Duodenal mucosa (tissue), 2 donors: ENCODE measurements around the gene LPCAT1.
"Not testable (repeated sequence)": the region's sequence is repeated elsewhere in the genome, so short reads cannot be mapped to it uniquely, and the experiment has no call there.

Experiments
- H3K27ac ChIP-seq: one replicate; pipeline ENCODE4 v1.7.0; 2013; ENCODE audit warnings: low read depth, low read length
- H3K27me3 ChIP-seq, 2 donors: one replicate each; pipeline ENCODE4 v1.7.0; 2013; ENCODE audit warnings: low read length in 2 of 2, control low read depth in 1 of 2; ENCODE audit not compliant: insufficient read depth in 2 of 2, control insufficient read depth in 1 of 2
- H3K36me3 ChIP-seq, 2 donors: one replicate each; pipeline ENCODE4 v1.7.0; 2013; ENCODE audit warnings: low read length in 2 of 2, control low read depth in 1 of 2; ENCODE audit not compliant: insufficient read depth in 2 of 2, control insufficient read depth in 1 of 2
- H3K4me1 ChIP-seq, 2 donors: one replicate each; pipeline ENCODE4 v1.7.0; 2013; ENCODE audit warnings: low read length in 2 of 2, control low read depth in 1 of 2; ENCODE audit not compliant: insufficient read depth in 2 of 2, control insufficient read depth in 1 of 2
- H3K4me3 ChIP-seq, 2 donors: one replicate each; pipeline ENCODE4 v1.7.0; 2013; ENCODE audit warnings: low read length in 2 of 2, low read depth in 1 of 2
- H3K9ac ChIP-seq, 2 donors: one replicate each; pipeline ENCODE4 v1.7.0; 2013; ENCODE audit warnings: low read length in 2 of 2, low read depth in 1 of 2
- H3K9me3 ChIP-seq, 2 donors: one replicate each; pipeline ENCODE4 v1.7.0; 2013; ENCODE audit warnings: low read length in 2 of 2, control low read depth in 1 of 2; ENCODE audit not compliant: control insufficient read depth in 1 of 2

LPCAT1 gene, protein sequence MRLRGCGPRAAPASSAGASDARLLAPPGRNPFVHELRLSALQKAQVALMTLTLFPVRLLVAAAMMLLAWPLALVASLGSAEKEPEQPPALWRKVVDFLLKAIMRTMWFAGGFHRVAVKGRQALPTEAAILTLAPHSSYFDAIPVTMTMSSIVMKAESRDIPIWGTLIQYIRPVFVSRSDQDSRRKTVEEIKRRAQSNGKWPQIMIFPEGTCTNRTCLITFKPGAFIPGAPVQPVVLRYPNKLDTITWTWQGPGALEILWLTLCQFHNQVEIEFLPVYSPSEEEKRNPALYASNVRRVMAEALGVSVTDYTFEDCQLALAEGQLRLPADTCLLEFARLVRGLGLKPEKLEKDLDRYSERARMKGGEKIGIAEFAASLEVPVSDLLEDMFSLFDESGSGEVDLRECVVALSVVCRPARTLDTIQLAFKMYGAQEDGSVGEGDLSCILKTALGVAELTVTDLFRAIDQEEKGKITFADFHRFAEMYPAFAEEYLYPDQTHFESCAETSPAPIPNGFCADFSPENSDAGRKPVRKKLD

DNA sequence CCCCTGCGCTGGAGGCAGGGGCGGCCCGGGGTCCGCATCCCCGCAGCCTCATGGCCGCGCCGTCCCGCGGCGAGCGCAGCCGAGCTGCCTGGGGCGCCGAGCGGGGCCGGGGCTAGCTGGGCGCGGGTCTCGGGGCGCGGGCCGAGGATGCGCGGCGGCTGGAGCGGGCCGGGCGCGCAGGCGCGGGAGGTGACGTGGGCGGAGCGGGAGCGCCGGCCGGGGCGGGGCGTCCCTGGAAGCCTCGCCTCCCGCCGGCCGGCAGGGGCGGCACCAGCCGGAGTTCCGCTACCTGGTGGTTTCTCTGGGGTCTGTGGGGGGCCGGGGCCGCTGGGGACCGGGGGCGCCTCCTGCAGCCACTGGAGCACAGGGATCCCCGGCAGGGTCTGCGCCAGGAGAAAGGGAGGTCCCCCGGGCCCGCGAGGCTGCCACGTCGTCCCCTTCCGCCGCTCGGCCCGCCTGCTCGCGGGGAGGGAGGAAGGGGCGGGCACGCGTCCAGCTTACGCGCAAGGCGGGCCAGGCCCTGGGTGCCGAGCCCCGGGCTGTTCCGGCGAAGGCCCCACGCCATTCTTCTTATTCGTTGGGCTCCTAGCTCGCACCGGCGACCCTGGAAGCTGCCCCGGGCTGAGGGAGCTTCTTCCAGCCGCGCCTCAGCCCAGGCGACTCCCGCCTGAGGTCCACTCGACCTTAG, at the start of gene LPCAT1:
TSS of gene LPCAT1 (minus strand) at position 168 of the 688 bp plus-strand sequence. CDS start at position 52, 116 bp downstream.
- H3K27me3 ChIP-seq, result no peaks in the 10 kb centered on the region

DNA sequence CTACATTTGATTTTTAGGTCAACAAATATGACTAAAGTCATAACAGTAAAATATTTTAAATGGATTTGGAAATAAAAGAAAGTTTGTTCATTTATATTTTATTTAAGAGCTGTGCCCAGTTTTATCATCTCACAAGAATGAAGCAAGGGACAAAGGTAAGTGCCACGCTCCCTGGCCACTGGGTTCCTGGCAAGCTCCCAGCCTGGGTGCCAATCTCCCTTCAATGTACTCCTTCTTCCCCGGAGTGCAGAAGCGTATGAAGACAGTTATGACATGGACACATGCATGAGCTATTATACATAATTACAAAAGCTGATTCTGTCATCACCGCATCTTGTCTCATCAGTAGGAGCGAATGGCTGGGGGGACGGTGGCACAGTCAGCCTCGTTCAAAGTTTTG, 48.1 kb upstream of the LPCAT1 start:
- H3K9ac ChIP-seq, H3K36me3 ChIP-seq, H3K27ac ChIP-seq, H3K4me3 ChIP-seq, H3K9me3 ChIP-seq, H3K27me3 ChIP-seq: not testable (repeated sequence)
- peaks cover 15 to 23% of the 10 kb centered on the region in 2 donors for H3K4me1 ChIP-seq

More for the DNA sequence above, at the start of gene LPCAT1:
- Histone ChIP-seq H3K36me3 (peaks cover 0 to 12% of the 10 kb centered on the region in 2 donors), H3K9ac (peak within 1 kb of the TSS; percentile 74 to 78), H3K4me3 (peak within 1 kb of the TSS; percentile 65 to 73), H3K4me1 (peaks cover 18% of the 10 kb centered on the region in 2 donors), H3K9me3 (no peaks in the 10 kb centered on the region), H3K27ac (peak within 1 kb of the TSS; percentile 83)

DNA sequence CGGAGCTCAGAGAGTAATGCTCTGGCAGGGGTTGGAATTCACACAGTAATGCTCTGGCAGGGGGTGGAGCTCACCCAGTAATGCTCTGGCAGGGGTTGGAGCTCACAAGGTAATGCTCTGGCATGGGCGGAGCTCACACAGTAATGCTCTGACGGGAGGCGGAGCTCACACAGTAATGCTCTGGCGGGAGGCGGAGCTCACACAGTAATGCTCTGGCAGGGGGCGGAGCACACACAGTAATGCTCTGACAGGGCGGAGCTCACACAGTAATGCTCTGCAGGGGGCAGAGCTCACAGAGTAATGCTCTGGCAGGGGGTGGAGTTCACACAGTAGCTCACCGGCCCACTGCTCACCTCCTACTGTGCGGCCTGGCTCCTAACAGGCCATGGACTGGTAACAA, 47.2 kb upstream of the LPCAT1 start:
- Histone ChIP-seq H3K27me3 (no peaks in the 10 kb centered on the region), H3K4me1 (peaks cover 15 to 23% of the 10 kb centered on the region in 2 donors), H3K36me3 (no peaks in the 10 kb centered on the region), H3K4me3 (no peak overlapping the region), H3K9me3 (no peaks in the 10 kb centered on the region), H3K9ac (no peak overlapping the region), H3K27ac (peak overlapping the region; percentile 25)

DNA sequence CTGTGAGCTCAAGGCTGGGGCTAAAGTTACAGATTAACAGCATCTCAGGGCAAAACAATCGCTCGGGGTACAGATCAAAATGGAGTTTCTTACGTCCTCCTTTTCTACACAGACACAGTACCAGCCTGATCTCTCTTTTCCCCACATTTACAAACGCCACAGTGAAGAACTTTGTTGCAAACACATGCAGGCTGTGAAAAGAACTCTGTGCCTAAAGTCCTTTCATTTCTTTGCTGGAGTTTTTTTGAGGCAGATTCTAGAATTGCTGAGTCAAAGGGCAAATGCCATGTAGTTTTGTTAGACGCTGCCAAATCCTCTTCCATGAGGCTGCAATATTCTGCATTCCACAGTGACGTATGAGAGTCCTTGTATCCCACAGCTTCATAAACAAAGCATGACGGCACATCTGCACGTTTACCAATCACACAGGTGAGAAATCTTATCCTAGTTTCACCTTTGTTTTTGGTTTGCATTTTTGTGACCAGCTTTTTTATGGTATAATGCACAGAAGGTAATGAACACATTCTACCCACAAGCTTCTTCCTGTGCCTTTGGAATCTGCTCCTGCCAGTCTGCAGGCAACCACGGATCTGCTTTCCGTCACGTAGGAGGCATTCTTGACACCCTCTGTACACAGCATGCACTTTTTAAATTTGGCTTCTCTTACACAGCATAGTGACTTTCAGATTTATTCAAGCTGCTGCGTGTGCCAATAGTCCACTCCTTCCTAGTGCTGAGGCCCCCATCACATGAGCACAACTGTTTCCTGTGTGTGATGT, 44.6 kb upstream of the LPCAT1 start:
- no peak overlapping the region for H3K9ac ChIP-seq
- no peaks in the 10 kb centered on the region for H3K36me3 ChIP-seq
- H3K27ac ChIP-seq, result peak overlapping the region; percentile 51
- H3K4me3 ChIP-seq, result no peak overlapping the region
- no peaks in the 10 kb centered on the region for H3K27me3 ChIP-seq
- H3K4me1 ChIP-seq, result peaks cover 11 to 19% of the 10 kb centered on the region in 2 donors
- H3K9me3 ChIP-seq, result no peaks in the 10 kb centered on the region

DNA sequence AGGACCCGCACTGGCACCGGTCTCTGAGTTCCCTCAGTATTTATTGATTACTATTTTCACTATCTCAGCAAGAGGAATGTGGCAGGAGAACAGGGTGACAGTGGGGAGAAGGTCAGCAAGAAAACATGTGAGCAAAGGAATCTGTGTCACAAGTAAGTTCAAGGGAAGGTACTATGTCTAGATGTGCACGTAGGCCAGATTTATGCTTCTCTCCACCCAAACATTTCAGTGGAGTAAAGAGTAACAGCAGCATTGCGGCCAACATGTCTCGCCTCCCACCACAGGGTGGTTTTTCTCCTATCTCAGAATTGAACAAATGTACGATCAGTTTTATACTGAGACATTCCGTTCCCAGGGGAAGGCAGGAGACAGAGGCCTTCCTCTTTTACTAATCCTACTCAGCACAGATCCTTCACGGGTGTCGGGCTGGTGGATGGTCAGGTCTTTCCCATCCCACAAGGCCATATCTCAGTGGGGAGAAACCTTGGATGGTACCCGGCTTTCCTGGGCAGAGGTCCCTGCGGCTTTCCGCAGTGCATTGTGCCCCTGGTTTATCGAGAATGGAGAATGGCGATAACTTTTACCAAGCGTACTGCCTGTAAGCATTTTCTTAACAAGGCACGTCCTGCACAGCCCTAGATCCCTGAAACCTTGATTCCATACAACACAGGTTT, 43.9 kb upstream of the LPCAT1 start:
- not testable (repeated sequence) for H3K36me3 ChIP-seq, H3K9ac ChIP-seq, H3K4me3 ChIP-seq, H3K9me3 ChIP-seq, H3K27me3 ChIP-seq
- Histone ChIP-seq H3K27ac (peak overlapping the region; percentile 51), H3K4me1 (peaks cover 11 to 16% of the 10 kb centered on the region in 2 donors)

DNA sequence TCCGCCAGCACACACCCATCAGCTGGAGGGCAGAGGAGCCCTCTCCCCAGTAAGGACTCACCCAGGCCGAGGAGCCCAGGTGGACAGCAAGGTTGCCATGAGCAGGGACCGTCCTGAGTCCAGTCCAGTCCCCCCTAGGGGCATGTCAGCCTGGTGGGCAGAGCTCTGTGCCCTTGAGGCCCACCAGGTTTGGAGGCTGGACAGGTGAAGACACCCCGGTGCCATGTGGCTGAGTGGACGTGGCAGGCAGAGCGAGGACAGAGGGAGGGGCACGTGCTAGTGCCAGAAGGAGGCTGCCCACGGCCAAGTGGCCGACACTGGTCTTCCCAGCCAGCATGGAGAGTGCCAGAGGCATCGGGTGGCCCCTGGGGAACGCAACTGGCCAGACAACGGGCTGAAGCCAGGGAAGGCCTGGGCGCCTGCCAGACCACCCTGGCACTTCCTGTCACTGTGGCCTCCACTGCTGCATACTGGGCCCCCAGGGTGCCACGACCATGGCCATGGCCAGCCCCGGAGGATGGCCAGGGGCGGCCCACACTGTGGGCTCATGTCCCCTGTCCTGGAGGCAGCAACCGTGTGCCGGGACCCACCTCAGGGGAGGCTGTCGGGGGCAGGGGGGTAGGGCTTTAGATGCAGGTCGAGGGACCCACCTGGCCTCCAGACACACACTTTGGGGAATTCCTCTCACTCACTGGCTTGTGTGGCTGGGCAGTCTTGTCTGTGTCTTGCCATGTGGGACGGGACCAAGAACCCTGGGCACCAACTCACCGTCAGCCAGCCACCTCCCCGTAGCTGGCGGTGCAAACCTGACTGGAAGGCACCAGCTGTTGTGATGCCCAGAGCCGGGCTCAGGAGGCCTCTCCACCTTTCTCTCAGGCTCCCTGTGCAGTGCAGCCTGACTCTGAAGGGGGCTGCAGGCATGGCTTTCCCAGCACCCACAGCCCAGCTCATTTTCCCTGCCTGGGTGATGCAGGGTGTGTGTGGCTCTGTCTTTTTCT, 42.3 kb upstream of the LPCAT1 start:
- H3K27ac ChIP-seq, result no peak overlapping the region

DNA sequence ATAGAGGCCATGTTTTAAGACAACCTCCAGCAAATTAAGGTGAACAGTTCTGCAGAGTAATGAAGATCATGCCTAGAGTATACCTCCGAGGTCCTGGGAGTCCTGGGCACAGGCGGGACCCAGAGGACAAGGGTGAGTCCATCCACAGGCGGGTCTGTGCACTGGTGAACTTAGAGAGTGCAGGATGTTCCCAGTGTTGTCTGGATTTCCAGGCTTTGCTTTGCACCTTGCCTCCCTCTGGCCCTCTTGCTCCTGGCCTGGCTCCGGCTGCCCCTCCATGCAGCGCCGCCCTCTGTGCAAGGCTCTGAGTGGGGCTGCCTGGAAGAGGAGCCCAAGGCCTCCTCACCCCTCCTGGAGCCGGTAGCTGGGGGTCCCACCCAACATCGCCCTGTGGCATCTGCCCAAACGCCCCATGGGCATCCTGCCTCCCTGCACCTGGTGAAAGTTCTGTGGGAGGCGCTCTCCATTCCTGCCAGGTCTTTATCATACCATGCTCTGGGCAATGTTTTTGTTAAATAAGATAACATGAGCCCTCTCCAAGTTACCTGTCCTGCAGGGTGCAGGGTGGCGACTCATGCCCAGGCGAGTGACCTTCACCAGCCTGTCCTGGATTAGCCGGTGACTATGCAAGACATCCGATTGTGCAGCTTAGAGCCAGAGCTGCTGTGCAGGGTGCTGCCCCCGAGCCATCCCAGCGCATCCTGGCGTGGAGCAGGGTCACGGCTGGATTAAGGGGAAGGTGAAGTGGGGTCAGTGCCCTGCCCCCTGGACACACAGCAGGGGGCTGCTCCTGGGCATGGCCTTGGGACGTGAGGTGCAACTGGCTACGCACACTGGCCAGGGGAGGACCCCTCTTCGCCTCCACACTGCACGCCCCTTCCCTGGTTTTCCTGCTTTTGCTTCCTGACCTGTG, 41.3 kb upstream of the LPCAT1 start:
- no peak overlapping the region for H3K9ac ChIP-seq
- peaks cover 8 to 11% of the 10 kb centered on the region in 2 donors for H3K4me1 ChIP-seq
- peaks cover 0 to 6% of the 10 kb centered on the region in 2 donors for H3K27me3 ChIP-seq
- no peaks in the 10 kb centered on the region for H3K9me3 ChIP-seq
- H3K36me3 ChIP-seq, result no peaks in the 10 kb centered on the region
- no peak overlapping the region for H3K27ac ChIP-seq
- H3K4me3 ChIP-seq, result no peak overlapping the region

More for the DNA sequence above, 42.3 kb upstream of the LPCAT1 start:
- no peaks in the 10 kb centered on the region for H3K36me3 ChIP-seq
- peaks cover 8 to 11% of the 10 kb centered on the region in 2 donors for H3K4me1 ChIP-seq
- H3K4me3 ChIP-seq, result no peak overlapping the region
- no peak overlapping the region for H3K9ac ChIP-seq
- no peaks in the 10 kb centered on the region for H3K9me3 ChIP-seq
- peaks cover 0 to 6% of the 10 kb centered on the region in 2 donors for H3K27me3 ChIP-seq

DNA sequence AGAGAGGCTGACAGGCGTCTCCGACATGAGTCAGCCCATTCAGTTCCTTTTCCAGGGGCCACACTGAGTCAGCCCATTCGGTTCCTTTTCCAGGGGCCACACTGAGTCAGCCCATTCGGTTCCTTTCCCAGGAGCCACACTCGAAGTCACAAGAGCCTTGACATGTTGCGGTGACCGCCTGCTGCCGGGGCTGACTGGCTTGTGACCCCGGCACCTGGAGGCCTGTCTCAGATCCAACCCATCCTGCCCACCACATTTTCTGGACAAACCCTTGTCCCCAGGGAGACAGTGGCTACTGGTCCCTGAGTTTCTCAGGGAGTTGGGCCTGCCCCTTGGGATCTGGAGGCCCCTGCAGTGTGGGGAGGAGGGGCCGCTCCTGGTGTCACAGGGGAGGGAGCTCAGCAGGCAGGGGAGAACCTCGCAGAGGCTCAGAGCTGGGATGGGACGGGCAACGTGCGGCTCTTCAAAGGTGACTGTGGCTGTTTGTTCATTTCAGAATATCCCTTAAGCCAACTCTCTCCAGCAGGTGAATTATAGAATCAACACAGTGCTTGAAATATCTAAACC, 40.5 kb upstream of the LPCAT1 start:
- H3K4me3 ChIP-seq, result no peak overlapping the region
- H3K9ac ChIP-seq, result no peak overlapping the region
- no peaks in the 10 kb centered on the region for H3K9me3 ChIP-seq
- H3K27ac ChIP-seq, result no peak overlapping the region
- H3K36me3 ChIP-seq, result no peaks in the 10 kb centered on the region
- peaks cover 8 to 11% of the 10 kb centered on the region in 2 donors for H3K4me1 ChIP-seq
- H3K27me3 ChIP-seq, result peaks cover 0 to 6% of the 10 kb centered on the region in 2 donors
